IPS-15b (cell line): ENCODE results near the gene TXNRD3.
"Not testable (repeated sequence)": the region's sequence is repeated elsewhere in the genome, so short reads cannot be mapped to it uniquely, and the experiment has no call there.

Experiments used
- H3K27me3 ChIP-seq: one replicate; pipeline ENCODE4 v1.6.1; 2013; ENCODE audit warnings: low read length; ENCODE audit not compliant: control insufficient read depth, insufficient read depth
- H3K36me3 ChIP-seq: one replicate; pipeline ENCODE4 v1.6.1; 2013; ENCODE audit warnings: low read length; ENCODE audit not compliant: control insufficient read depth, insufficient read depth
- H3K4me1 ChIP-seq: one replicate; pipeline ENCODE4 v1.6.1; 2013; ENCODE audit warnings: mild to moderate bottlenecking, low read length; ENCODE audit not compliant: control insufficient read depth, insufficient read depth
- H3K4me3 ChIP-seq: one replicate; pipeline ENCODE4 v1.5.1; 2013; ENCODE audit warnings: low read depth, low read length
- H3K9ac ChIP-seq: one replicate; pipeline ENCODE4 v1.6.1; 2013; ENCODE audit warnings: low read depth, mild to moderate bottlenecking, low read length
- H3K9me3 ChIP-seq: one replicate; pipeline ENCODE4 v1.6.1; 2013; ENCODE audit warnings: mild to moderate bottlenecking, low read length; ENCODE audit not compliant: control insufficient read depth, insufficient read depth

The TXNRD3 gene

GRCh38 chr3:126630020-126630419, 24.9 kb downstream of the TXNRD3 start:
- H3K4me1 ChIP-seq, result no peaks in the 10 kb centered on the region
- H3K9ac ChIP-seq, result no peak overlapping the region
- no peaks in the 10 kb centered on the region for H3K9me3 ChIP-seq
- H3K27me3 ChIP-seq, result no peaks in the 10 kb centered on the region
- H3K36me3 ChIP-seq, result no peaks in the 10 kb centered on the region
- no peak overlapping the region for H3K4me3 ChIP-seq

- H3K9ac ChIP-seq, H3K4me1 ChIP-seq, H3K4me3 ChIP-seq, H3K36me3 ChIP-seq, H3K9me3 ChIP-seq, H3K27me3 ChIP-seq: not testable (repeated sequence)
Observed at GRCh38 chr3:126625735-126626134, 29.2 kb downstream of the TXNRD3 start.

- Histone ChIP-seq H3K9me3 (no peaks in the 10 kb centered on the region), H3K4me1 (no peaks in the 10 kb centered on the region), H3K9ac (no peak overlapping the region)
Observed at GRCh38 chr3:126622694-126623093, 32.2 kb downstream of the TXNRD3 start.

GRCh38 chr3:126621627-126622345, 33.1 kb downstream of the TXNRD3 start:
- H3K4me1 ChIP-seq, result no peaks in the 10 kb centered on the region
- no peak overlapping the region for H3K4me3 ChIP-seq

More at GRCh38 chr3:126622694-126623093, 32.2 kb downstream of the TXNRD3 start:
- Histone ChIP-seq H3K36me3 (no peaks in the 10 kb centered on the region), H3K27me3 (no peaks in the 10 kb centered on the region), H3K4me3 (no peak overlapping the region)

GRCh38 chr3:126621171-126621570, 33.8 kb downstream of the TXNRD3 start:
- Histone ChIP-seq H3K4me1 (no peaks in the 10 kb centered on the region), H3K9me3 (no peaks in the 10 kb centered on the region), H3K36me3 (no peaks in the 10 kb centered on the region), H3K27me3 (no peaks in the 10 kb centered on the region), H3K4me3 (no peak overlapping the region), H3K9ac (no peak overlapping the region)

More at GRCh38 chr3:126621627-126622345, 33.1 kb downstream of the TXNRD3 start:
- H3K27me3 ChIP-seq, result no peaks in the 10 kb centered on the region
- no peaks in the 10 kb centered on the region for H3K9me3 ChIP-seq
- no peaks in the 10 kb centered on the region for H3K36me3 ChIP-seq
- H3K9ac ChIP-seq, result no peak overlapping the region

GRCh38 chr3:126620738-126621137, 34.2 kb downstream of the TXNRD3 start:
- no peak overlapping the region for H3K9ac ChIP-seq
- H3K36me3 ChIP-seq, result no peaks in the 10 kb centered on the region
- no peaks in the 10 kb centered on the region for H3K9me3 ChIP-seq
- H3K4me3 ChIP-seq, result no peak overlapping the region
- H3K4me1 ChIP-seq, result no peaks in the 10 kb centered on the region
- H3K27me3 ChIP-seq, result no peaks in the 10 kb centered on the region

- no peaks in the 10 kb centered on the region for H3K9me3 ChIP-seq
- H3K4me1 ChIP-seq, result no peaks in the 10 kb centered on the region
- H3K9ac ChIP-seq, result no peak overlapping the region
- H3K36me3 ChIP-seq, result no peaks in the 10 kb centered on the region
- no peaks in the 10 kb centered on the region for H3K27me3 ChIP-seq
- H3K4me3 ChIP-seq, result no peak overlapping the region
Observed at GRCh38 chr3:126618760-126619159, 36.2 kb downstream of the TXNRD3 start.

GRCh38 chr3:126618021-126618420, 36.9 kb downstream of the TXNRD3 start:
- Histone ChIP-seq H3K36me3 (no peaks in the 10 kb centered on the region), H3K4me3 (no peak overlapping the region), H3K9me3 (no peaks in the 10 kb centered on the region), H3K4me1 (no peaks in the 10 kb centered on the region), H3K27me3 (no peaks in the 10 kb centered on the region), H3K9ac (no peak overlapping the region)

GRCh38 chr3:126617571-126617970, 37.4 kb downstream of the TXNRD3 start:
- Histone ChIP-seq H3K36me3 (no peaks in the 10 kb centered on the region), H3K27me3 (no peaks in the 10 kb centered on the region), H3K9me3 (no peaks in the 10 kb centered on the region), H3K9ac (no peak overlapping the region), H3K4me1 (no peaks in the 10 kb centered on the region), H3K4me3 (no peak overlapping the region)

GRCh38 chr3:126616931-126617330, 38.0 kb downstream of the TXNRD3 start:
- Histone ChIP-seq H3K4me1 (no peaks in the 10 kb centered on the region), H3K36me3 (no peaks in the 10 kb centered on the region), H3K9me3 (no peaks in the 10 kb centered on the region)

GRCh38 chr3:126613479-126614188, 41.3 kb downstream of the TXNRD3 start:
- Histone ChIP-seq H3K4me3 (no peak overlapping the region), H3K9ac (no peak overlapping the region), H3K4me1 (no peaks in the 10 kb centered on the region), H3K27me3 (no peaks in the 10 kb centered on the region), H3K36me3 (no peaks in the 10 kb centered on the region), H3K9me3 (no peaks in the 10 kb centered on the region)

More at GRCh38 chr3:126616931-126617330, 38.0 kb downstream of the TXNRD3 start:
- Histone ChIP-seq H3K9ac (no peak overlapping the region), H3K4me3 (no peak overlapping the region), H3K27me3 (no peaks in the 10 kb centered on the region)
